ENCODE measurements around the gene WDR73. TPM values are rescaled to one million over a fixed set of nuclear protein-coding genes. Genes with fewer than 3 reads are reported as not detected.
A peak's percentile ranks its signal among the peaks of the same experiment; 100 is the strongest.

The WDR73 gene
- total and polyA plus RNA-seq, 9 of the 15 experiments (the other 6 are each of a cell fraction or from before 2014, with no cell fraction given) = 9.2 to 25.4 (median 21.7) TPM

DNA sequence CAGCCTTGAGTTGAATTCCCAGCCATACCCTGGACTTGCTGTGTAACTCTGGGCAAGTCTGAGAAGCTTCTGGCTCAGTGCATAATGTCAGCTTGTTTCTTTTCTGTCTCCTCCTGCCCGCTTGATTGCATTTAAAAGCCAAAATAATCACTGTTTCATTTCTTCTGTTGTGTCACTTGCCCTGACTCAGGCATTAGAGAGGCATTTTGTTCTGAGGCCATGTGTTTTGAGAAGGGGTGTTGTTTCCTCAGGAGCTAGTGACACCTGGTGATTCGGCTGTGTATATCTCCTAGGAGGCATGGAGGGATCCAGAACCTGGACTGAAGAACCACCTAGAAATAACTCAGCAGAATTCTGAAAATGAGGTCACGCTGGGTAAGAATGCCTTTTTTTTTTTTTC is 16.0 kb downstream of the WDR73 start:
- Histone ChIP-seq H2AFZ (ENCODE audit: low read depth, low read length) (no peak overlapping the region), H3K9me3 (replicated peaks; ENCODE audit: control insufficient read depth, insufficient read depth, low read depth, low read length) (no peaks in the 10 kb centered on the region), H3K79me2 (ENCODE audit: control insufficient read depth, insufficient read depth, low read length) (peaks cover 18% of the 10 kb centered on the region), H3K36me3 (ENCODE audit: control insufficient read depth, insufficient read depth, low read length) (peaks cover 67% of the 10 kb centered on the region), H3K4me2 (ENCODE audit: insufficient read depth, low read length) (no peak overlapping the region), H3K4me1 (replicated peaks in 1 of 2; ENCODE audit: control insufficient read depth in 2 of 2, insufficient read depth in 2 of 2, low read length in 2 of 2) (peaks cover 11 to 12% of the 10 kb centered on the region in 2 experiments; a peak in 4 of 5 replicates), H4K20me1 (replicated peaks; ENCODE audit: control insufficient read depth, insufficient read depth, low read length) (no peaks in the 10 kb centered on the region; the same call in 1 of the 2 replicates), H3K9ac (ENCODE audit: insufficient read depth in 1 of 2, low read depth in 2 of 2, low read length in 2 of 2) (no peak overlapping the region), H3K27ac (ENCODE audit: extremely low read depth, low read depth, low read length) (no peak overlapping the region), H3K27me3 (ENCODE audit: control insufficient read depth in 2 of 2, insufficient read depth in 2 of 2, low read length in 2 of 2) (no peaks in the 10 kb centered on the region), H3K9me1 (ENCODE audit: control insufficient read depth, insufficient read depth, low read length) (no peaks in the 10 kb centered on the region), H3K4me3 (no peak overlapping the region)
- ATAC-seq = peak; percentile 48
- 62% methylated on average over 3 of the region's 3 CpGs for WGBS (ENCODE audit: insufficient coverage, low coverage, missing lambda C conversion rate)
- peak; percentile 63 for FAIRE-seq
- no TSS peak for BruUV-seq (replicated peaks)
- CTCF ChIA-PET (ENCODE audit: low intra/inter-chr PET ratio) = interaction anchor here (0.7 to 2.8 kb wide), 3 partner anchors 39 to 495 kb away, joined by 3 to 18 read pairs (median 9); no protein-coding TSS in a partner anchor
- intact Hi-C loops (cut with micrococcal nuclease) (loop anchor here (1.0 kb wide), 1 partner anchor 39 kb away; no protein-coding TSS in a partner anchor), in situ Hi-C loops (cut with MboI) (no loop called here)
- POLR2A ChIA-PET = interaction anchor here (0.6 to 1.5 kb wide), 4 partner anchors 10 to 198 kb away, joined by 3 to 11 read pairs (median 3); no protein-coding TSS in a partner anchor
- DNase-seq (ENCODE audit: extremely low read depth in 1 of 4, low spot score in 3 of 4) = peak; percentile 38 to 61 (median 50)
- TF ChIP-seq PHTF2 (CRISPR knock-in tag; IDR thresholded peaks at IDR 0.05) (no peak), TAF9B (IDR thresholded peaks at IDR 0.05; ENCODE audit: partially characterized antibody) (no peak), MYC (IDR thresholded peaks at IDR 0.05; ENCODE audit: low read depth, low read length) (peak; percentile 48; the same call in 1 of the 2 replicates), MYC (CRISPR knock-in tag; IDR thresholded peaks at IDR 0.05; ENCODE audit: borderline replicate concordance, low read depth) (no peak), NR3C1 (CRISPR knock-in tag; IDR thresholded peaks at IDR 0.05) (no peak)
- TF ChIP-seq, protein P1, sequence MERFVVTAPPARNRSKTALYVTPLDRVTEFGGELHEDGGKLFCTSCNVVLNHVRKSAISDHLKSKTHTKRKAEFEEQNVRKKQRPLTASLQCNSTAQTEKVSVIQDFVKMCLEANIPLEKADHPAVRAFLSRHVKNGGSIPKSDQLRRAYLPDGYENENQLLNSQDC (CRISPR knock-in tag; IDR thresholded peaks at IDR 0.05) = no peak
- TF ChIP-seq, protein P2, sequence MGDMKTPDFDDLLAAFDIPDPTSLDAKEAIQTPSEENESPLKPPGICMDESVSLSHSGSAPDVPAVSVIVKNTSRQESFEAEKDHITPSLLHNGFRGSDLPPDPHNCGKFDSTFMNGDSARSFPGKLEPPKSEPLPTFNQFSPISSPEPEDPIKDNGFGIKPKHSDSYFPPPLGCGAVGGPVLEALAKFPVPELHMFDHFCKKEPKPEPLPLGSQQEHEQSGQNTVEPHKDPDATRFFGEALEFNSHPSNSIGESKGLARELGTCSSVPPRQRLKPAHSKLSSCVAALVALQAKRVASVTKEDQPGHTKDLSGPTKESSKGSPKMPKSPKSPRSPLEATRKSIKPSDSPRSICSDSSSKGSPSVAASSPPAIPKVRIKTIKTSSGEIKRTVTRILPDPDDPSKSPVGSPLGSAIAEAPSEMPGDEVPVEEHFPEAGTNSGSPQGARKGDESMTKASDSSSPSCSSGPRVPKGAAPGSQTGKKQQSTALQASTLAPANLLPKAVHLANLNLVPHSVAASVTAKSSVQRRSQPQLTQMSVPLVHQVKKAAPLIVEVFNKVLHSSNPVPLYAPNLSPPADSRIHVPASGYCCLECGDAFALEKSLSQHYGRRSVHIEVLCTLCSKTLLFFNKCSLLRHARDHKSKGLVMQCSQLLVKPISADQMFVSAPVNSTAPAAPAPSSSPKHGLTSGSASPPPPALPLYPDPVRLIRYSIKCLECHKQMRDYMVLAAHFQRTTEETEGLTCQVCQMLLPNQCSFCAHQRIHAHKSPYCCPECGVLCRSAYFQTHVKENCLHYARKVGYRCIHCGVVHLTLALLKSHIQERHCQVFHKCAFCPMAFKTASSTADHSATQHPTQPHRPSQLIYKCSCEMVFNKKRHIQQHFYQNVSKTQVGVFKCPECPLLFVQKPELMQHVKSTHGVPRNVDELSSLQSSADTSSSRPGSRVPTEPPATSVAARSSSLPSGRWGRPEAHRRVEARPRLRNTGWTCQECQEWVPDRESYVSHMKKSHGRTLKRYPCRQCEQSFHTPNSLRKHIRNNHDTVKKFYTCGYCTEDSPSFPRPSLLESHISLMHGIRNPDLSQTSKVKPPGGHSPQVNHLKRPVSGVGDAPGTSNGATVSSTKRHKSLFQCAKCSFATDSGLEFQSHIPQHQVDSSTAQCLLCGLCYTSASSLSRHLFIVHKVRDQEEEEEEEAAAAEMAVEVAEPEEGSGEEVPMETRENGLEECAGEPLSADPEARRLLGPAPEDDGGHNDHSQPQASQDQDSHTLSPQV (IDR thresholded peaks at IDR 0.05) = 0 out of 2 replicates have a peak, but pooled peaks have one; percentile 31
